GM19455 (cell line): ENCODE data around the gene LRRC27.
"Not testable (repeated sequence)": the region's sequence is repeated elsewhere in the genome, so short reads cannot be mapped to it uniquely, and the experiment has no call there.

ENCODE experiments used
- ATAC-seq: cut with Tn5 transposase; IDR thresholded peaks from one replicate; pipeline ENCODE4 v1.9.1; 2021; ENCODE audit not compliant: unreplicated experiment

Gene LRRC27

DNA sequence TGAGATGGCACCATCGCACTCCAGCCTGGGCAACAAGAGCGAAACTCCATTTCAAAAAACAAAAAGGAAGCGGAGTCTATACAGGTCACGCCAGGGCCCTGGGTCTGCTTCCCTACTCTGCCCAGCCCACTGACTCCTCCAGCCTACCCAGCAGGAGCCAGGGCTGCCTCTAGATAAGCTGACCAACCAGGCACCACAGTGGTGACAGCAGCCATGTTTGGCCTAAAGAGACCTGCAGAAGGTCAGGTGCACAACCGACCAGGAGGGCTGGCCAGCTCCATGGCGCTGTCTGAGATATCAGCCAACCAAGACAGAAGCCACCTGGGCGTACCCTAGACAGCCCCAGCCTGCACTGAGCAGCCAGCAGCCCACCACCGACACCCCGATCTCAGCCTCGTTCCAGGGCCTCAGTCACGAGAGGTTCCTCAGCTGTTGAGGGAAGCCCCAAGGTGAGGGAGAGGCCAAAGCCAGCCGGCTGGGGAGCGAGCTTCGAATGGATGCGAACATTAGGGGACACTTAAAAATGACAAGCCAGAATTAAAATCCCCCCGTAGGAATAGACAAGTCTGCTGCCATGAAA is 40.6 kb downstream of the LRRC27 start:
- no peak for ATAC-seq

DNA sequence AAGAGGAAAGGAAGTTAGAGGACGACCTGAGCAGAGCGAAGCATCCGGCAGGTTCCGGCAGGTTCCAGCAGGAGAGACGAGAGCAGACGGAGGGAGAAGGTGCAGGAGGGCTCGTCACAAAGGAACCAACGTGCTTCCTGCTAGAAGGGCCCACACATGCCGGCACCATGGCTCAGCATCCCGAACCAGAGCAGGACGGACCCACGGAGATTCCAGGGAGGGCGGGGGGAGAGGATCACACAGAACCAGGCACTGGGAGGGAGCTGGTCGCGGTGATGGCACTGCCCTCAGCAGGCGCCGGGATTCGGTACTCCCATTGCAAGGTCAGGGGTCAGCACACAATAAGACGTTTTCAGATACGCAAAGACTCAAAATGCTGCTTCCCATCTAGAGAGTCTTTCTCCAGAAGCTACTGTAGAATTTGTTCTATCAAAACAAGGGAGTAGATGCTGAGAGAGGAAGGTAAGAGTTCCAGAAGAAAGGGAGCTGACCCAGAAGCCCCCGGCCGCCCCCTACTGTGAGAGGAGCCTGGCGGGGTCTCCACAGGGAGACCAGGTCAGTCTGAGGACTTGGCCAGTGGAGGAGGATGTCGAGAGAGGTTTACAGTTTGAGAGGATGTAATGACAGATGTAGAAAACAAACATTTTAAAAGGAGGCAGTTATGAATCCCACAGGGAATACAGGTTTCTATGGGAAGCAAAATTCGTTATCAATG is 41.4 kb downstream of the LRRC27 start:
- ATAC-seq: no peak

DNA sequence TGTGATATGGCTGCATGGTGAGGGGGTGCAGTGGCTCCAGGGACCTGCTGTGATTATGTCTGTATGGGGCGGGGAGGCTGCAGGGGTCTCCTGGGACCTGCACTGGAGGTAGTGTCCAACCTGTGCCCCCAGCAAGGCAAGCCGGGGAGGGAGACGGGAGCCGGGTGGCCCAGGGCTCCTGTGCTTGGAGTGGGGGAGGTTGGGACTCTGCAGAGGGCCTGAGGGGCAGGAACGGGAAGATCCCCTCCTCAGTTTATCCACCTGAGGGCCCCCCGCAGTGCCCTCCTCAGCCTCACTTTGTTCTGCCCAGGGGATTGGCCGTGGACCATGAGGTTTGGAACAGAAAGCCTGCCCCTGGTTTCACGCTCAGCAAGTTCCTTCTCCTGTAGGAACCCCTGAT is 42.2 kb downstream of the LRRC27 start:
- ATAC-seq: no peak

DNA sequence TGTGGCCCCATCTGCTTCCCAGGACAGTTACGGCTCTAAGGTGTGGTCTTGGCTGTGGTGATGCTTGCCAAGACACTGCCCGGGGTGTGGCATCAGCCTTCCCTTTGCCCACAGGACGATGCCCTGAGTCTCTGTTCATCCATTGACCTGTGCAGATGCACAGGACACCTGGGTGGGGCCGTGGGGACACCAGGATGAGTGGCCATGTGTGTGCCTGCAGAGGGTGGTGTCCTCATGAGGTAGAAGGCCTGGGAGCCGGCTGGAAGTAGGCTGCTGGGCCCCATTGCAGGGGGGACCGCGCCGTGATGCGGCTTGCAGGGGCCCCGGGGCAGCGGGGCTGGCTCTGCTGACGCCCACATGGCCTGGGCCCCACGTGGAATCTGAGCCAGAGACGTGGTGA is 42.6 kb downstream of the LRRC27 start:
- ATAC-seq: no peak

DNA sequence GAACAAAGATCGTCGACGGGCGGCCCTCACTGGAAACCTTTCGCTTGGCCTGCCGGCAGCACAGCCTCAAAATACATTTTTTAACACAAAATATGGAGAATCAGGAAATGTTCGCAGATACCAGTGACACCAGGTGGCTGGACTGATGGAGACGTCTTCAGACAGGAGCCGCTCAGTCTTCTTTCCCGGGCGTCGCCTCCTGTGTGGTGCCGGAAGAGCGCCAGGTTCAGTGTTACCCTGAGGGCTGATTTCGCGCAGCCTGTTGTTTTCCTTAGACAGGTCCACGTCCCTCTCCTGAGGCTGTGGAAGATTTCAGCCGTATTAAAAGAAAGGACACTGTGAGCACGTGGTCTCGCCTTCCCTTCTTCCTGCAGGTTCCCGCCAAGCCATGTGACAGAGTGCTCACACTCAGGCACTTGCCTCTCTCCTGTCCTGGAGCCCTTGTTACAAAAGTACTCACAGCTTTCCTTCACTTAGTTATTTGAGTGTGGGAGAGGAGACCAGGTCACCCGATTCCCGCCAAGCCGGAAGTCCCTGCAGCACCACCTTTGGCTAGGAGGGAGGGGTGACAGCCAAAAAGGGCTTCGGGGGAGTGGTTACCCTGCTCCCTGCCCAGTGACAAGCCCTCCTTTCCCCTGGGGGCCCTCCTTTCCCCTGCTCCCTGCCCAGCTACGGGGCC is 43.3 kb downstream of the LRRC27 start:
- no peak for ATAC-seq

DNA sequence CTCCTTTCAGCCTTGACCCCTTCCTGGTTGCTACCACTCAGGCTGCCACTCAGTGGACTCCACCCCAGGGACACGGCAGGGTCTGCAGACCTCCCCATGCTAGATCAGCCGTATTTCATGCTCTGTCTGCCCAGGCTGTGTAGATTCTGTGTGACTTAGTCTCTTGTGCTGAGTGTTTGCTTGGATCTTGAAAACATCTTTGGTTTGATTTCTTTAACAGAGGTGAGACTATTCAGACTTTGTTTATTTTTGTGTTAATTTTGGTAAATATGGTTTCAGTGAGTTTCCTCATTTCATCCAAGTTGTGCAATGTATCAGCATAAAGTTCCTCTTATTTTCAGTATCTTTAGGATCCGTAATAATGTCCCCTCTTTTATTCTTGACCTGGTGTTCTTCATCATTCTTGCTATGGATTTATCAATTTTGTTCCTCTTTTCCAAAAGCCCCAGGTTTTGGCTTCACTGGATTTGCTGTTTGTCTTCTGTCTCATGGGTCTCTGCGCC is 43.9 kb downstream of the LRRC27 start:
- no peak for ATAC-seq

DNA sequence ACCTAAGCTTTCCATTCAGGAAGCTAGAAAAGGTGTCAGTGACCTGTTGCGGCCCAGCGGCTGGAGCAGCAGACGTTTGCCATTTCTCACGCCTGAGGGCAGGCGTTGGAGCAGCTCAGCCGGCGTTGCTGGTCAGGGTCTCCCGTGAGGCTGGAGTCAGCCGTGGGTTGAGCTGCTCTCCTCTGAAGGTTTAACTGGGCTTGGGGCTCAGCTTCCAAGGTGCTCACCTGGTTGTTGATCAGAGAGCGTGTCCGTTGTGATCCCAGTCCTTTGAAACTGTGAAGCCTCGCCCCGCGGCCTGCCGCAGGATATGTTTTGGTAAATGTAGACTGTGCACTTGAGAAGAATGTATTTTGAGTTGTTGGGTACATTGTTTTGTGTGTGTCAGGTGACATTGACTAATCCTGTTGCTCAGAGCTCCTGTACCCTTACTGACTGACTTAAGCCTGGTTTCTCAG is 44.4 kb downstream of the LRRC27 start:
- ATAC-seq: no peak

DNA sequence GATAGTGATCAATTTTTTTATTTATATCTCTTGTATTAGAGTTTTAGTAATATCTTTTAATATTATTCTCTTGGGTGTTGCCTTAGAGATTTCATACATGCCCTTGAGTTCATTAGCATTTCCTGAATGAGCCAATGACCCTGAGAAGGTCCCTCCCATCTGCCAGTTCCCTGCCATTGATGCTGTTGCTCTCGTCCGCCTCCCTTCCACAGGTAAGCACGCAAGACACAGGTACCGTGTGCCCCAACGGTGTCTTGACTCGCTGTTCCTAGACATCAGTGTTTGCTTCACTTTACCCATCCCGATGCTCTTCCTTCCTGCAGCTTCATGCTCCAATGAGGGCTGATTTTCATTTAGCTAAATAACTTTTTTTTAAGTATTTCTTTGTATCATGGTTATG is 45.3 kb downstream of the LRRC27 start:
- no peak for ATAC-seq

DNA sequence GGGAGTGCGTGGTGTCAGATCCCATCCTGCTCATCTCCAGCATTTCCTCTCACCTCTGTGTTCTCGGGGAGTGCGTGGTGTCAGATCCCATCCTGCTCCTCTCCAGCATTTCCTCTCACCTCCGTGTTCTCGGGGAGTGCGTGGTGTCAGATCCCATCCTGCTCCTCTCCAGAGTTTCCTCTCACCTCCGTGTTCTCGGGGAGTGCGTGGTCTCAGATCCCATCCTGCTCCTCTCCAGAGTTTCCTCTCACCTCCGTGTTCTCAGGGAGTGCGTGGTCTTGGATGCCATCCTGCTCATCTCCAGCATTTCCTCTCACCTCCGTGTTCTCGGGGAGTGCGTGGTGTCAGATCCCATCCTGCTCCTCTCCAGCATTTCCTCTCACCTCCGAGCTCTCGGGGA is 47.0 kb downstream of the LRRC27 start:
- ATAC-seq: not testable (repeated sequence)

DNA sequence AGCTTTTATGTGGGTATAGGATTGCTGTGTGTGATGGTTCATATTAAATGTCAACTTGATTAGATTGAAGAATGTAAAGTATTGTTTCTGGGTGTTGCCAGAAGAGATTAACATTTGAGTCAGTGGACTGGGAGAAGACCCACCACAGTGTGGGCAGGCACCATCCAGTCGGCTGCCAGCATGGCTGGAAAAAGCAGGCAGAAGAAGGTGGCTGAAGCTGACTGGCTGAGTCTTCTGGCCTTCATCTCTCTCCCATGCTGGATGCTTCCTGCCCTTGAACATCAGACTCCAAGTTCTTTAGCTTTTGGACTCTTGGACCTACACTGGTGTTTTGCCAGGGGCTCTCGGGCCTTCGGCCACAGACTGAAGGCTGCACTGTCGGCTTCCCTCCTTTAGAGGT is 49.0 kb downstream of the LRRC27 start:
- not testable (repeated sequence) for ATAC-seq

DNA sequence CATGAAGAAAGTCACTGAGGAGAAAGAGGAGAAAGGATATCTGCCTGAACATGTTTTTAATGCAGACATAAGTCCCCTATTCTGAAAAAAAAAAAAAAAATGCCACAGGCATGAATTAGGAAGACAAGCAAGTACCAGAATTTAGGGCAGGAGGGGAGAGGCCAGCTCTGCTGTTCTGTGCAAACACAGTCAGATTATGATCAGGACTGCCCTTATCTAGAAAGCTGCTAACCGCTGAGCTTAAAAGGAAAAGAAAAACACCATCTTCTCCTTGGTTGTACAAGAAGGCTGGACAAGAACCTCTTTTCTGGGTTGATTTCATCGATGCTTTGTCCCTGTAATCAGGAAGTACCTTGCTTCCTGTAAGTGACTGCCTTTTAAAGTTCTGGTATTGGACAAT is 49.7 kb downstream of the LRRC27 start:
- ATAC-seq: no peak

DNA sequence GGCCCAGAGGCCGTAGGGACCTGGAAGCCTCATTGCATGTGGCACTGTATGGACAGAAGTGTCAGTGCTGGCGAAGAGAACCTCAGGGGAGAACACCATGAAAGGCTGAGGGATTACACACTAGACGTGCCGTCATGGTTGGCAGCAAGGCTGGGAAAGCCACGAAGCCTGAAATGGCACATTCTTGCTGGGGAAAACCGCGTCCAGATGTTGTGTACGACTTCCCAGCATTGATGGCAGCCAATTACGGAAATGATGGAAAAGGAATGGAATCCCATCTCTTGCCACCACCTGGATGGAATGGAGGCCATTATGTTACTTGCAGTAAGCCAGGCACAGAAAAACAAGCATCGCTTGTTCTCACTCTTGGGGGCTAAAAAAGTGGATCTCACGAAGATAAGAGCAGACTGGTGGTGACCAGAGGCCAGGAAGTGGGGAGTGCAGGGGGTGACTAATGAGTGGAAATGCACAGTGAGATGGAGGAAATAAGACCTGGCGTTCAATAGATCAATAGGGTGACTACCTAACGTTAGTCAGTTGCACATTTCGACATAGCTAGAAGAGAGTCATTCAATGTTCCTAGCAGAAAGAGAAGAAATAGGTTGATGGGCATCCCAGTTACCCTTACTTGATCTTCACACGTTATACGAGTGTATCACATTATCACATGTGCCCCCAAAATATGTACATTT is 50.4 kb downstream of the LRRC27 start:
- ATAC-seq: no peak

DNA sequence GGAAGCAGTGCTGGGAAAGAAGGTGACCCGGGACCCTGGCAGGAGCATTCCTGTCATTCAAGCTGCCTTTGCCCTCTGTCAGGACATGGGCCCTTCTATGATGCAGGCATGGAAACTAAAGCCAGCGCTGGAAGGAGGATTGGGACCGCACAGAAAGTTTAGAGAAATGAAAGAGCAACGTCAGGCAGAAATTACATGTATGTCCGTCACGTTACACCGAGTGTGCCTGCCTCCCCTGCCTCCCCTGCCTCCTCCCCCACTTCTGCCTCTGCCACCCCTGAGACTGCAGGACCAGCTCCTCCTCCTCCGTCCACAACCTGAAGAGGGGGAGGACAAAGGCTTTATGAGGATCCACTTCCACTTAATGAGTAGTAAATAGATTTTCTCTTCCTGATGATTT is 51.1 kb downstream of the LRRC27 start:
- ATAC-seq: no peak

DNA sequence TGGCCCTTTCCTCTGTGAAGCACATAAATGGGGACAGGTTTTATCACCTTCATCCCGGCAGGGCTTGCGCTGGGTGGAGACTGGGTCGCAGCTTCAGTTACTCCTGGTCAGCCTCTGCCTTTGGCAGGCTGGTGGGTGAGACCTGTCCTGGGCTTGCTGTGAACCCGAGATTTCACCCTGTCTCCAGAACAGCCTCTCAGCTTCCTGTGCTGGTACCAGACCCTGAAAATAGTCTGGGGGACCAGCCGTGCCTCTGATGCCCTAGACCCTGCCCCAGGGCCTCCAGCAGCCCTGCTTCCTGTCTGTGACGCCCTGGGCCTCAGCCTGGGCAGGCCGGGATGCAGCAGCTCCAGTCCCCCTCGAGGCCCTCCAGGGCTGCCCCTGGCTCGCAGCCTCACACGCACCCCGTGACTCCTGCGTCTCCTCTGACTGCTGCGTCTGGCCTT is 51.8 kb downstream of the LRRC27 start:
- no peak for ATAC-seq

DNA sequence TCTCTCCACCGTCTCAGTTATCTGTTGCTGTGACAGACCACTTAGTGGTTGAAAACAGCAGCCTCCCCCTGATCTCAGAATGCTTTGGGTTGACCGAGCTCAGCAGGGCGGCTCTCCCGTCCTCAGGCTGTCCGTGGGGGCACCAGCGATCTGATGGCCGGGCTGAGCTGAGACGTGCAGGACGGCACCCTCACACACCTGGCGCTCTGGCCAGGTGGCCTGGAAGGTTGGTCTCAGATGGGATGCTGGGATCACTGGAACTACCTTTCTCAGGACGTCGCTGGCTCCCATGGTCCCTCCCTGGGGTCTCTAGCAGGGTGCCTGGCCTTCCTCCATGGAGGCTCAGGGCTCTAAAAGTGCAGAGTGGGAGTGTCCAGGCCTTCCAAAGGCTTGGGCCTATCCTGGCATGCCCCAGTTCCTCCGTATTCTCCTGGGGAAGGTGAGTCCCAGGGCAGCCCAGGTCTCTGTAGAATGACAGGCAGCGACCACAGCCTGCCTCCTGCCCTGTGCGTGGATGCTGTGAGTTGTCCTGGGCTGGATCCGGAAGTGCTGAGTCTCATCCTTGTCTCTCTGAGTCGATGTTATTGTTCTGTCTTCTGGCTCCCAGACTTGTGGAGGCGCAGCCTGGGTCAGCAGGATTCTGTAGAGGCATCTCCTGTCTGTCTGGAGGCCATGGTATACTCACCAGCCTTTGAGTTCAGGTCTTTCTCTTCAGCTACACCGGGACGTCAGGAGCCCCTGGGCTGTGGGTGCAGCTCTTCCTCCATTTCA is 52.8 kb downstream of the LRRC27 start:
- ATAC-seq: no peak

DNA sequence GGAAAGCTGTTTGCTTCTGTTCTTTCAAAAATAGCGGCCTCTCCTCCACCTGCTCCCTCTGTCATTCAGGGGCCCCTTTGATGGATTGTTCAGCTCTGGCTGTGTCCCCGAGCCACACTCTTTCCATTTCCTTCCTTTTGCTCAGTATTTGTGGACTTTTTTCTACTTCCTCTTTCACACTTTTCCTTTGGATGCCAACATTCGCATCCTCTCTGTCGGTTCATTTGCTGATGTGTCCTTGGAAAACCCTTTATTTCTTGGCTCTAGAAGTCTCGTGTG is 53.3 kb downstream of the LRRC27 start:
- no peak for ATAC-seq

DNA sequence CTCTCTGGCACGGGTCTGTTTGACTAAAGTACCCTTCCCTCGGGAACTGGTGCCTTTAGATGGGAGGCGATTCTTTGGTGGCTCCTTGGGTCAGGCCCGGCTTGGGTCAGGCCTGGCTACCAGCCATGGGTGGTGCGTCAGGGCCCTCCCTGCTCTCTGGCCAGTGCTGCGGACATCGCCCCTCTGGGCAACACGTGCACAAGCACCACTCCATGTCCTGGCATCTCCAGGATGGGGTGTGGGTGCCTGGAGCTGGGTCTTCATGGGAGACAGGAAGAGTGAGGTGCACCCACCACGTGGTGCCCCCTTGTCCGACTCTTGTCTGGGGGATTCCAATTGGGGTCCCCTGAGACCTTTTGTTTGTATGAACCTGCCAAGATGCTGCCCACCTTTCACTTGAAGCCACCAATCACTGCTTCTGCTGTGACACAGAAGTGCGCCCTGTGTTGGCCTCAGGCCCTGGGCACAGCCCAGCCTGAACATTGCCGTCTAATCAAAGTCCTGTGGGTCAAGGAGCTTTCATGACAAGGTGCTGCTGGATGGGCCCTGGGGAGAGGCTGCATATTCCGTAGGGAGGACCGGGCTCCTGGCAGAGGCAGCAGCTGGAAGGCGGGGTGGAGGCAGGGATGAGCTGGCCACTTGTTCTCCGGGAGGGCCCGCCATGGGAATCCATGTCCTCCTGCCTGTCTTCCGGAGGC is 53.9 kb downstream of the LRRC27 start:
- no peak for ATAC-seq

DNA sequence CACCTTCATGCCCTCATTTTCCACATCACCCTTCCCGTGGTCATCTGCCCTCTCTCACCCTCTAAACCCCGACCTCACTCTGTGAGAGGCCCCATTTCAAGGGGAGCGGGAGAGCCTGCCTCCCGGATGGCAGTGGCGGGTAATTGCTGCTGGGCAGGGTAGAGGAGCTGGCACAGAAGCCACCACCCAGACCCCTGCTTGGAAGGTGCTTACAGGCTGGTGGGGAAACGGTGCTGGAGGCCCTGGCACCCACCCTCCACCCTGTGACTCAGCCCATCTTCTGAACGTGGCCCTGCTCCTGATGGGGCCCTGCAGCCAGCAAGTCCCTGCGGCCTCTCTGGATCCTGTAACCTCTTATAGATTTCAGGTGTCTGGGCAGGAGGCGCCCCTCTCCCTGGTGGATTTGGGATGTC is 54.4 kb downstream of the LRRC27 start:
- no peak for ATAC-seq

DNA sequence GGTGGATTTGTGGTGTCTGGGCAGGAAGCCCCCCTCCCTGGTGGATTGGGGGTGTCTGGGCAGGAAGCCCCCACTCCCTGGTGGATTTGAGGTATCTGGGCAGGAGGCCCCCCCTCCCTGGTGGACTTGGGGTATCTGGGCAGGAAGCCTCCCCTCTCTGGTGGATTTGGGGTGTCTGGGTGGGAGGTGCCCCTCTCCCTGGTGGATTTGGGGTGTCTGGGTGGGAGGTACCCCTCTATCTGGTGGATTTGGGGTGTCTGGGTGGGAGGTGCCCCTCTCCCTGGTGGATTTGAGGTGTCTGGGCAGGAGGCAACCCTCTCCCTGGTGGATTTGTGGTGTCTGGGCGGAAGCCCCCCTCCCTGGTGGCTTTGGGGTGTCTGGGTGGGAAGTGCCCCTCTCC is 54.9 kb downstream of the LRRC27 start:
- ATAC-seq: not testable (repeated sequence)

DNA sequence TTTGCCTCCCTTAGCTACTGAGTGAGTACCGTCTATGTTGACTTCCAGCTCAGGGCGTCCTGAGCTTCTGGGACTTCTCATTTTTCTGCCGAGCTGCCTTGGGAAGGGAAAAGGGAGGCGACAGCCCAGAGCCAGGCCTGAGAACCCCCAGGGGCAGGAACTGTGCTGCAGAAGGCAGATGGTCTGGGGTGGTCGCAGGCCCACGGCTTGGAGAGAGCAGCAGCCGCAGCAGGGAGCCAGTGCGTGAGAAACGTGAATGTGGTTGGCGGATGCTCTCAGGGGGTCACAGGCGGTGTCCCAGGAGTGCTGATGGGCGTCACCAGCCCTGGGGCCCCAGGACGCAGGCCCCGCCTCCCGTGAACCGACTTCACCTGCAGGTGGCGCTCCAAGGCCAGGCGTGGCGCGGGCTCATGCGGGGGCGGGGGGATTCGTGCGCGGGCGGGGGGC is 55.8 kb downstream of the LRRC27 start:
- no peak for ATAC-seq
